NCI-H2227 treated with DMSO at 0.1 percent for 48 hours (cell line): ENCODE data around the gene KIF3B.
A peak's percentile ranks its signal among the peaks of the same experiment; 100 is the strongest.
"Not testable (repeated sequence)": the region's sequence is repeated elsewhere in the genome, so short reads cannot be mapped to it uniquely, and the experiment has no call there.

ENCODE experiments used
- DNase-seq: peaks from one replicate; lab custom pipeline; 2025; lab: John Stamatoyannopoulos, UW

KIF3B gene

GRCh38 chr20:32296412-32296811 is 19.0 kb downstream of the KIF3B start:
- DNase-seq = no peak

GRCh38 chr20:32296819-32297420 is 19.5 kb downstream of the KIF3B start:
- DNase-seq = peak; percentile 15

GRCh38 chr20:32297439-32297838 is 20.0 kb downstream of the KIF3B start:
- no peak for DNase-seq

- no peak for DNase-seq
These were observed 23.2 kb downstream of the KIF3B start for GRCh38 chr20:32300647-32301046.

- no peak for DNase-seq
These were observed 24.5 kb downstream of the KIF3B start for GRCh38 chr20:32301719-32302506.

DNA sequence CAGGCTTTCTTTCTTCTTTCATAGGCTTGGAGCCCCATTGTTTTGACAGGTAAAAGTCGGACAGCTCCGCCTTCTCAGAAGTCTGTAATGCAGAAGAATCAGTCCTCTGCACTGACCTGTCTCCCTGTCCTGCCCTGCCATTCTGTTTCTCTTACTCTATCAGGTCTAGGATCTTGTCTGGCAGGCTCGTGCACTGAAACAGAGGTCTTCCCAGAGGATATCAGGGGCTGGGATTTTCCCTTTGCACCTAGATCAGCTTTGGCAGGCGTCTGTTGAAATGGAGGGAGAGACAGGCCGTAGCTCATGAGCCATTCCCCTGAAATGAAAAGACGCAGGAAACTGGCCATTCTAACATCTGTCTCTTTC is 25.0 kb downstream of the KIF3B start:
- DNase-seq = no peak

DNA sequence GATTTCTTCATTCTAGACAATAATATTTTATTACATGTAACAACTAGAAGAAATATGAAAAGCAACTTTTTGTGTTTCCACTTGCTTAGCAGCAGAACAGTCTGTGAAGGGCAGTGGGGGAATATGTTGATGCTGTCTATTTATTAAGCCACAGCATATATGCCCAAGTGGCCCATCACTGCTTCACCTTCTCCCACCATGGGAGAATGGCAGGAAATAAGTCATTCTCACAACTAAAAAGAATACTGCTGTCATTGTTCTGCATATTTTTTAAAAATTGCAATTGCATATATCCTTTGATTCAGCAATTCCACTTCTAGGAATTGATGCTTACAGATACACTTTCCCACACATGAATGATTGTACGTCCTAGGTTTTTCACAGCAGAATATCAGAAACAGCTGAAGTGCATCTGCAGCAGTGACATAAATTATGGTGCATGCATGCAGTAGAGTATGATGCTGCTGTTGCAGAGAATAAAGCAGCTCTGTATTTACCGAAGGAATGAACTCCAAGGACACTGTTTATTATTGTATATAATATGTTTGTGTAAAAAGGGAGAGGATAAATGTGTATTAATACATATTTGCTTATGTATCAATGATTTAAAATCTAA is 26.8 kb downstream of the KIF3B start:
- DNase-seq = no peak

- no peak for DNase-seq
These were observed 35.4 kb downstream of the KIF3B start for GRCh38 chr20:32312718-32313424.

GRCh38 chr20:32314768-32315167 is 37.3 kb downstream of the KIF3B start:
- DNase-seq = no peak

- no peak for DNase-seq
These were observed 37.9 kb downstream of the KIF3B start for GRCh38 chr20:32315399-32315798.

DNA sequence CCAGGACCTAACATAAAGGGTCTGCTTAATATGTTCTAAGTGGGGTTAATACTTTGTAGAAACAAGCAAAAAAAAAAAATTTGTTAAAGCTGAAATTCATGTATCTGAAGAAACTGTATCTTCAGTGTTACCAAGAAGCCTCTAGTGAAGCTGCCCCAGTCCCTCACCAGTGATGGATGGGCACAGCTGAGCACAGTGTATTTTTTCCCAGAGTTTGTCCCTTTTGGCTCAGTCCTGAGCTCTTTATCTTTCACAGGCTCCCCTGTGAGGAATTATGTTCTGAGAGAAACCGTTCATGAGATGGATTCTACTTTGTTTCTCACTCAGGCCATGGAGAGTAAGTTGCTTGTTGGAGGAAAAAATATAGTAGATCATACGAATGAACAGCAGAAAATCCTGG is 38.4 kb downstream of the KIF3B start:
- no peak for DNase-seq

DNA sequence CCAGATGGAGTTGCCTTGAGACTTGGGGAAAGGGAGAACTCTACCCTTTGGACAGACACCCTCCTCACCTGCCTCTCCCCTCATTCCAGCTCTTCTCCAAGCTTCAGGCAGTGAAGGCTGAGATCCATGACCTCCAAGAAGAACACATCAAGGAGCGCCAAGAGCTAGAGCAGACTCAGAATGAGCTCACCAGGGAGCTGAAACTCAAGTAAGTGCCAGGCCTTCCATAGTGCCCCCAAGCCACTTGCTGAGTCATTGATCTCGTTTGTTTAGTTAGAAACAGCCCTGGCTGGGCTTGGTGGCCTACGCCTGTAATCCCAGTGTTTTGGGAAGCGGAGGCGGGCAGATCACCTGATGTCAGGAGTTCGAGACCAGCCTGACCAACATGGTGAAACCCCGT is 39.2 kb downstream of the KIF3B start:
- no peak for DNase-seq

DNA sequence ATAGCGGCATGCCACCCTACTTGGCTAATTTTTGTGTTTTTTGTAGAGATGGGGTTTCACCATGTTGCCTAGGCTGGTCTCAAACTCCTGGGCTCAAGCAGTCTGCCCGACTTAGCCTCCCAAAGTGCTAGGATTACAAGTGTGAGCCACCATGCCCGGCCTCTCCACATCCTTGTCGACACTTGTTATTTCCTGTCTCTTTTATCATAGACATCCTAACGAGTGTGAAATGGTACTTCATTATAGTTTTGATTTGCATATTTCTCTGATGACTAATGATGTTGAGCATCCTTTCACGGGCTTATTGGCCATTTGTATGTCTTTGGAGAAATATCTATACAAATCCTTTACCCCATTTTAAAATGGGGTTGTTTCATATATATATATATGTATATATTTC is 41.6 kb downstream of the KIF3B start:
- DNase-seq = no peak

DNA sequence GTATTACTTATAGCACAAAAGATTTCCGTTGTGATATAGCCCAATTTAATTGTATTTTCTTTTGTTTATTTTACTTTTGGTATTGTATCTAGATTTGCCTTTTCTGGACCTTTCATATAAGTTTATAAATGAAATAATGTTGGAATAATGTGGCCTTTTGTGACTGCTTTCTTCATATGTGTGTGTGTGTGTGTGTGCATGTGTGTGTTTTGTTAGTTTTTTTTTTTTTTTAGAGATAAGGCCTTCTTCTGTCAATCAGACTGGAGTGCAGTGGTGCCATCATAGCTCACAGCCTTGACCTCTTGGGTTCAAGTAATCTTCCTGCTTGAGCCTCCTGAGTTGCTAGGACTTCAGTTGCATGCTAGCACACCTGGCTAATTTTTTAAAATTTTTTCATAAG is 42.9 kb downstream of the KIF3B start:
- DNase-seq = no peak

GRCh38 chr20:32321390-32321789 is 43.9 kb downstream of the KIF3B start:
- DNase-seq = no peak

GRCh38 chr20:32322260-32322659 is 44.8 kb downstream of the KIF3B start:
- DNase-seq = not testable (repeated sequence)

- DNase-seq = not testable (repeated sequence)
These were observed 46.3 kb downstream of the KIF3B start for GRCh38 chr20:32323761-32324160.

DNA sequence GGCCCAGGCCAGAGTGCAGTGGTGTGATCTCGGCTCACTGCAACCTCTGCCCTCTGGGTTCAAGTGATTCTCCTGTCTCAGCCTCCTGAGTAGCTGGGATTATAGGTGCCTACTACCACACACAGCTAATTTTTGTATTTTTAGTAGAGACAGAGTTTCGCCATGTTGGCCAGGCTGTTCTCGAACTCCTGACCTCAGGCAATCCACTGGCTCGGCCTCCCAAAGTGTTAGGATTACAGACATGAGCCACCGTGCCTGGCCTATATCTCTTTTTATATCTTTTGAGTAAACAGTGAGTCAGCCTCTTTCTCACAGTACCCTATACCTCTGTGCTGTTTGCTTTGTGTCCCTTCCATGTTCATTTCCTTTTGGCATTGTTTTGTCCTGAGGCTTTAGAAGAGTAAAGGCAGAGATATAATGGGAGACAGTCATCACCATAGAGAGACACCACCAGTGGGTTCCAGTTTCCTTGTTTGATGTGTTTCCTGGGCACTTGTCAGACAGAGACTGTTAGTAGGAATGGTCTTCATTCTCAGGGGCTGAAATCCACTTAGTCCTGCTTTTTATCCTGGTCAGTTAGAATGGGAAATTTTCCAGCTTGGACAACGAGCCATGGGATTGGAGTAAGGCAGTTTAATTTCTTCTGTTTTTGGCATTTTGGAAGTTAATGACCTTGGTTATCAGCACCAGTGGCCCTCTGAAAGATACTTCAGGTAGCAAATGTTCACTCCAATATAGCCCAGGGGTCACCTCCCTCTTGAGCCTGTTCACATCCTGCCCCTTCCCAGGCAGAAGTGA is 48.5 kb downstream of the KIF3B start:
- DNase-seq = no peak

- DNase-seq = no peak
These were observed 49.0 kb downstream of the KIF3B start for GRCh38 chr20:32326504-32326845.

DNA sequence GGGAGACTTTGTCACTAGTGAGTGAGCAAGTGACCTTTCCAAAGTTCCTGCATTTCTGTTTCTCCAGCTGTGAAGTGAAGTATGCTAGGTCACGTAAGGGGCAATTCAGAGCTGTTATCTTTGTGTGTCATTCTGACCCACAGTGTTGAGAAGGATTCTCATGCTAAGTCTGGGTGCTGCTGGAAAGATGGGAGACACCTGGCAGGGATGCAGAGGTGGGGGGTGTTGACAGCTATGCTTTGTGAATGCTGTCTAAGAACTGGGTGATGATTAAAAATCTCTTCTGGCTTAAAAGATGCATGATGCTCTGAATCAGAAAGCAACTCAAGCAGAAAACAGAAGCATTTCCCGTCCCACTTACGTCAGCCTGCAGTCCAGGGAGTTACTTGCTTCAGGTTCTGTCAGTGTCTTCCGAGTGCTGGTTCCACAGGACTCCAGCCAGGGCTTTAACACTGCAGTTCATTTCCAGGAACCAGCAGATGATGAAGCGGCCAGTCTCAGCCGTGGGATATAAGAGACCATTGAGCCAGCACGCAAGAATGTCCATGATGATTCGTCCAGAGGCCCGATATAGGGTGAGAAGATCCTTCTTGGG is 49.7 kb downstream of the KIF3B start:
- DNase-seq = no peak

- no peak for DNase-seq
These were observed 52.5 kb downstream of the KIF3B start for GRCh38 chr20:32329817-32330554.
